GM19099 (cell line): ENCODE results near the gene ECSIT.

Experiments used
- POLR2A ChIP-seq: IDR thresholded peaks from 3 replicates; pipeline ENCODE4 v1.6.1; 2011; ENCODE audit warnings: low read depth; ENCODE audit not compliant: insufficient read length; ENCODE audit errors: extremely low read depth

ECSIT gene, protein sequence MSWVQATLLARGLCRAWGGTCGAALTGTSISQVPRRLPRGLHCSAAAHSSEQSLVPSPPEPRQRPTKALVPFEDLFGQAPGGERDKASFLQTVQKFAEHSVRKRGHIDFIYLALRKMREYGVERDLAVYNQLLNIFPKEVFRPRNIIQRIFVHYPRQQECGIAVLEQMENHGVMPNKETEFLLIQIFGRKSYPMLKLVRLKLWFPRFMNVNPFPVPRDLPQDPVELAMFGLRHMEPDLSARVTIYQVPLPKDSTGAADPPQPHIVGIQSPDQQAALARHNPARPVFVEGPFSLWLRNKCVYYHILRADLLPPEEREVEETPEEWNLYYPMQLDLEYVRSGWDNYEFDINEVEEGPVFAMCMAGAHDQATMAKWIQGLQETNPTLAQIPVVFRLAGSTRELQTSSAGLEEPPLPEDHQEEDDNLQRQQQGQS

DNA sequence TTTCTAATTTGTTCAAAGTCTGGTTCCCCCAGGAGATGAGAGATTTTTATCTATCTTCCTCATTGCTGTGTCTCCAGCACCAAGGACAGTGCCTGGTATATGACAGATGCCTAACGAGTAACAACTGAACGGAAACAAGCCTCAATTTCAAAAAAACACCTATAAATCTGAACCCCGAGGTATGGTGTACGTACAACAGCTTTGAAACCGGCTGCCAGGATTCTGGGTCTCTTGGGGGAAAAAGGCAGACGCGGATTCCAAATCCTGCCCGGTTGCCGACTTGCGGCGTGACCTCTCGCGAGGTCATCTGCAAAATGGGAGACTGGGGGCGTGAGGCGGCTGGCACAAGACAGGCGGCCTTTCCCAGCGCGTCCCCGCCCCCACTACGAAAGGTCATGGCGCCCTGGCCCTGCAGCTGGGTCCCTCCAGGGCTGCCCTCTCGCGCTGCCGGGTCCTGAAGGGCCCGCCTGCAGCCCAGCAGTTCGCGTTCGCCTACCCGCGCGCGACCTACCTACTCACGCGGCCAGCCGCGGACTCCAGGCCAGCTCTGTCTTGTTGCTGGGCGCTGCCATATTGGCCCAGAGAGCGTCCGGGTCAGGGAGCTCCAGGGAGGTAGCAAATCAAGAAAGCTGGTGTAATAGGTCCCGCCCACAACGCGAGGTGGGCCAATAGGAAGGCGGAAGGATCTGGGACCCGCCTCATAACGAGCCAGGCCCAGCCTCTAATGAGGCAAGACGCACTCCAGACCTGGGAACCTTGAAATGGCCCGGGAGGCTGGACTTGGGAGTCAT lies at the start of gene ECSIT:
ECSIT (minus strand) TSS at position 584 of the 791 bp plus-strand sequence. CDS start 9,964 bp downstream, outside the sequence.
- peak; percentile 72 for TF ChIP-seq POLR2A

DNA sequence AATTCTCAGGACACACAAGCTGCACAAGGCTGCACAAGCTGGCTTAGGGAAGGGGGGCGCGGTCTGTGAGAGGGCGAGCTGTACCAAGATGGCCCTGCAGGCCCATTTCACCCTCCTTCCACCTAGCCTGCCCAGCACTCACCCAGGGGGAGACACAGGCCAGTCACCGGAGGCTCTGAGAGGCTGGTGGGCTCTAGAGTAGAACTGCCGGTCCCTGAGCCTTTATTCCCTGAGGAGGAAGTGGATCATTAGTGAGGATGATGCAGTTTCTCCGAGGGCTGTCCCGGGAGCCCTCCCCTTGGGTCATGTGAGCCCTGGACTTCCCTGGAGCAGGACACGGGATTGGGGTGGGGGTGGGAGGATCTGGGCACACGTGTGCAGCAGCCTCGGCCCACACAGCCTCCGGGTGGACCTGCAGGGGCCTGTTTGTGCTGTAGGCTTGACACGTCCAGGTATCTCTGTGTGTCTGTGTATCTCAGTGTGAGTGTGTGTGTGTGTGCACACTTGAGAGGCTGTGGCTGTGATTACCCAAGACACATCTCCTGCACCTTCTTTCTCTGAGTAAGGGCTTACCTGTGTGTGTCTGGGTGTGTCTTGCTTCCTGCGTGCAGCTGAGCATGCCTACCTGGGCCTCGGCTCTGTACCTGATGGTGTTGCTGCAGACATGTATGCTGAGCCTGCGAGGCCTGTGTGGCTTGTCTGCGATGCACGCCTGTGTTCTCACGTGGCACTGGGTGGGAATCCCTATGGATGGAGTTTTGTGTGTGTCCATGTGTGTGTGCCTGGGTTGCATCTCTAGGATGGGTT lies 48.7 kb upstream of the ECSIT start, which contains the start of gene ACP5:
ACP5 (minus strand) TSS at position 195 of the 807 bp plus-strand sequence. CDS start 328 bp downstream, outside the sequence.
- no peak for TF ChIP-seq POLR2A

DNA sequence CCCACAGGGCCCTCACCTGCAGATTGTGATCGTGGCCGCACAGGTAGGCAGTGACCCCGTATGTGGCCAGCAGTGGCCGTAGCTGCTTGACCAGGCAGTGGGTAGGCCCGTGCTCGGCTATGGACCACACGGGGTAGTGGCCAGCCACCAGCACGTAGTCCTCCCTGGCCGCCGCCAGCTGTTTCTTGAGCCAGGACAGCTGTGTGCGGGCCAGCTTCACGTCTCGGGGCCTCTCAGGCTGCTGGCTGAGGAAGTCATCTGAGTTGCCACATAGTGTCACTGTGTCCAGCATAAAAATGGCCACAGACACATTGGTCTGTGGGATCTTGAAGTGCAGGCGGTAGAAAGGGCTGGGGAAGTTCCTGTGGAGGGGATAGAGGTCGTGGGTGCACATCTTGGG lies 47.3 kb upstream of the ECSIT start:
- TF ChIP-seq POLR2A = no peak

DNA sequence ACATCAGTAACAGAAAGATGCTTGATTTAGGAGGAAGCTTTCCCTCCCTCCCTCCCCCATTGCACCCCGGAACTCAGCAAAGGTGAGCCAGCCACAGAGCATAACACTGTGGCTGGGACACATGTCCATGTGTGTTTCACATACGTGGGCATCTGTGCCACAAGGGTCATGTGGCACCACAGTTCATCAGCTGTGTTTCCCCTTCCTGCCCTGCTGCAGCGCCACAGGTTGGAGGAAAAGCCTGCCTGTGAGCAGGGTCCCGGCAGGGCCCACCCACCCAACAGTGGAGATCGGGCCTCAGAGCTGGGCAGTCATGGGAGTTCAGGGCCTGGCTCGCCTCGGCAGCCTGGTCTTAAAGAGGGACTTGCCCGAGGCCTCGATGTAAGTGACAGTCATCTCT lies 45.8 kb upstream of the ECSIT start:
- no peak for TF ChIP-seq POLR2A

DNA sequence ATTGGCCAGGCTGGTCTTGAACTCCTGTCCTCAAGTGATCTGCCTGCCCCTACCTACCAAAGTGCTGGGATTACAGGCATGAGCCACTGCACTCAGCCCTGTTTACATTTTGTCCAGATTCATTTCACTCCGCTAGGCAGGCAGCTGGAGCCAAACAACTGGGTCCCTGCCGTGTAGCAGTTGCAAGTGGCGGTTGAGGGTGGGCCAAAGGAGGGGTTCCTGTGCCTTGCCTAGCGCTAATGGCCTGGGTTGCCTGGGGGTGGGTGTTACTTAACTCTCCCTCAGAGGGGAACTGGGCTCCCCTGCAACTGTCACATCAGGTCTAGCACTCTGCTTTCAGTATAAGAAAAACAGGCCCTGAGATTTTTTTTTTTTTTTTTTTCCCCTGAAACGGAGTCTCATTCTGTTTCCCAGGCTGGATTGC lies 41.1 kb upstream of the ECSIT start:
- no peak for TF ChIP-seq POLR2A

DNA sequence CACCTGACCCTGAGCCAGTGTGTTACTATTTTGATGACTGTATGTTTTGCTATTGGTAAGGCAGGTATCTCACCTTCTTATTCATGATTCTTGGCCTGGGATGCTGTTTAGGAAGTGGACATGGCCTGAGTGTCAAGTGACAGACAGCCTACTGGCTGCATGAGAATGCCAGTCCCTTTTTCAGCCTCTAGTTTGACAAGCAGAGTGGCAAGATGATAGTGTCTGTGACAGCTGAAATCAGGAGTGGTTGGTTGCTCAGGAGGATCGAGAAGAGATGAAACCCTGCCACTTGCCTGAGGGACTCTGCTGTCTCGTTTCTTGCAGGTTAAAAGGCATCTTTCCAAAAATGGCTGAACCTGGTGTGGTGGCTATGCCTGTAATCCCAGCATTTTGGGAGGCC lies 37.2 kb upstream of the ECSIT start:
- no peak for TF ChIP-seq POLR2A

DNA sequence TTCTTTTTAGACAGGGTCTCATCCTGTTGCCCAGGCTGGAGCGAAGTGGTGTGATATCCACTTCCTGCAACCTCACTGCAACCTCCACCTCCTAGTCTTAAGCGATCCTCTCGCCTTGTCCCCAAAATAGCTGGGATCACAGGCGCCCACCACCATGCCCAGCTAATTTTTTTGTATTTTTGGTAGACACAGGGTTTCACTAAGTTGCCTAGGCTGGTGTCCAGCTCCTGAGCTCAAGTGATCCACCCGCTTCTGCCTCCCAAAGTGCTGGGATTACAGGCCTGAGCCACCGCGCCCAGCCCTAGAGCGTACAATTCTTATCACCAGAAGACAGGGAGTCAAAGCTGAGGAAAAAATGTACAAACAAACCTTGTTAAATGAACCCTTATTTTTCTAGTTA lies 34.6 kb upstream of the ECSIT start:
- TF ChIP-seq POLR2A = no peak

DNA sequence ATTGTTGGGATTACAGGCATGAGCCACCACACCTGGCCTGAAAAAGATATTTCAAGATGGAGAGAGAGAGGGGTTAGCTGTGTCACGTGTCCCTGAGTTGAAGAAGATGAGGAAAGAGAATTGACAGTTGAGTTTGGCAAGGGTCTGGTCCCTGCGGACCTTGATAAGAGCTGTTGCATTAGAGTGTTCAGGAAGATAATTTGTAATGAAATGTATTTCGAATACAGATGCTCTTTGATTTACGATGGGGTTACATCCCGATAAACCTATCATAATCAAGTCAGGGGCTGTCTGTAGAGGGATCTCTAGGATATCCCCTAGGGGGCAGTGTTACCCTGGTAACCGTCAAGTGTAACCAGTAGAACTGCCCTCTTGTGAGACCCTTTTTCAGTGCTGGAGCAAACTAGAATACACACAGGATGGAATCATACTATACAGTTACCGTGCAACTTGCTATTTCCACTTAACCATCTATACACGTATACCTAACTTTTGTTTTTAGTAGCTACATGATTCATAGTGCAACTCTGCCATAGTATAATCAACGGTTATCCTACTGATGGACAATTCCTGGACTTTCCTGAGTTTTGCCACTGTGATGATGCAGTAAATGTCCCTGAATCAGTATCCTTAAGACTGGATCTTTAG lies 31.6 kb upstream of the ECSIT start:
- TF ChIP-seq POLR2A = no peak

DNA sequence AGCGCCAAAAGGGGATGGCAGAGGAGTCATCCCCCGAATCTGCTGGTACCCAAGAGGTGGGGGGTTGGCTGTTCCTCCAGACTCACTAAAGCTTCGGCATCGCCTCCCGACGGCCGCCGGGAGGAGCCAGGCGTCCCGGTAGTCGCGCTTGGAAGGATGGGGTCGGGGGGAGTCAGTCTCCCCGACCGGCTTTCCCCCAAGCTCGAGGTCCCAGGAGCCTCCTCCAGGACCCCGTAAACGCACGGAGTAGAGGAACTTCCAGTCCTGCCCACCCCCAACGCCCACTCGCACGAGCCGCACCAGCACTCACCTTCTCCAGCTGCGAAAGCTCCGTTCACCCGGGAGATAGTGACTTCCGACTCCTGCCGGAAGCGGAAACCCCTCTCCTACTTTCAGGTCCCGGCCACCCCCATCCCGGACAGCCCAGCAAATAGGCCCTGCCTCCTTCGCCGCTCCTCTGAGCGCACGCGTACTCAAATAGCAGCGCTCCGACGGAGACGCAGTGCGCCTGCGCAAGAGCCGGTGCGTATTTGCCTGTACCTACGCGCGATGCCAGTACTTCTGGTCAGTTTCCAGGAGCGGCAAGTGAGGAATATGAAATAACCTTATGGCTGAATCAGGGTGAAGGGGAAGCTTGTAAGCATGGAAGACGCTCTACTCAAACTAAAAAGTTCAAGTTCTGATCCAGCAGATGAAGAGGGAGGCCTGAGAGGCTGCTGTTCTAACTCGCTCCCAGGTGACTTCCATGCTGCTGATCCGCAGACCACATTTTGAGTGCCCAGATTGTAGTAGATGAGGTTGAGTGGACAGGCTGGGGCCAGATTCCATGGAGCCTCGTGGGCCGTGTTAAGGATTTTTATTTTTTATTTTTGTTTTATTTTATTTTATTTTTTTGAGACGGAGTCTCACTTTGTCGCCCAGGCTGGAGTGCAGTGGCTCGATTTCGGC lies 30.2 kb upstream of the ECSIT start, which contains the start of gene ELOF1:
ELOF1 (minus strand) TSS at position 350 of the 948 bp plus-strand sequence. CDS start 4,883 bp downstream, outside the sequence.
- TF ChIP-seq POLR2A = peak; percentile 88

DNA sequence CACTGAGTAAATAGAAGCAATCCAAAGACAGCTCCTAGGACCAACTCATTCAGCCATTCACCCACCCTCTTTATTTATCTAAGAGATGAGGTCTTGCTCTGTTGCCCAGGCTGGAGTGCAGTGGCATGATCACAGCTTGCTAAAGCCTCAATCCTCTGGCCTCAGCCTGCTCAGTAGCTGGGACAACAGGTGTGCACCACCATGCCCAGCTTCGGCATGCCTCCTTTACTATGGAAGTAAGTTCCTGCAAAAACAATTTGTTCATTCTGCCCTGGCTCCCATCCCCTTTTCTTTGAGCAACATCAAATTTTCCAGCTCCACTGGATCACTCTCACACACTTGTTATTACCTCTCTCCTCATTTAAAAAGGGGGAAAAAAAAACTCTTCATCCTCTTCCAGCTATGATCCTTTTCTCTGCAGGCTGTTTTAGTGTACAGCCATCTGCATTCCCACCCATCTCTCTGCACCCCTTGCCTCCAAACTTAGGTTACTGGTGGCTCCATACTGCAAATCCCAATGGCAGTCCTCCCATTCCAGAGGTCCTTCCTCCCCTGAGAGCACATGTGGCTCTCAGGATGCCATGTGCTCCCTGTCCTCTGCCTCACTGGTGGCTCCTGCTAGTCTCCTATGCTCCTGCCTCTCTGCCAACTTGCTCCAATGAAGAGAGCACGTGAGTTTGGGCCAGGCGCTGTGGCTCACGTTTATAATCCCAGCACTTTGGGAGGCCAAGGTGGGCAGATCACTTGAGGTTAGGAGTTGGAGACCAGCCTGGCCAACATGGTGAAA lies 27.9 kb upstream of the ECSIT start:
- no peak for TF ChIP-seq POLR2A

DNA sequence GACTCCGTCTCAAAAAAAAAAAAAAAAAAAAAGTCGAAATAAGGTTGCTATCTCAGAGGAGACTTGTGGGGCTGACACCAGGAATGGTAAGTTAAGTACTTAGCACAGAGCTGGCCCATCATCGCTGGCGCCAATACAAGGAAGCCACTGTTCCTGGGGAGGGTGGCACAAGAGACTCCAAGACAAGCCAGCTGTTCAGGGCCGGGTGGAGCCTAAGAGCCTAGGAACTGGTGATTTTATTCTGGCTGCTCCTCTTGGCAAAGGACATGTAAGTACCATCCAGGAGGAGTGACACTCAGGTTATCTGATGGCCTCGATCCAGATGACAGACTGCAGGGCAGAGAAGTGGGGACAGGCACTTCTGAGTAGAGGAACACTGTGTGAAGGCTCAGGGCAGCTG lies 26.3 kb upstream of the ECSIT start:
- TF ChIP-seq POLR2A = no peak

DNA sequence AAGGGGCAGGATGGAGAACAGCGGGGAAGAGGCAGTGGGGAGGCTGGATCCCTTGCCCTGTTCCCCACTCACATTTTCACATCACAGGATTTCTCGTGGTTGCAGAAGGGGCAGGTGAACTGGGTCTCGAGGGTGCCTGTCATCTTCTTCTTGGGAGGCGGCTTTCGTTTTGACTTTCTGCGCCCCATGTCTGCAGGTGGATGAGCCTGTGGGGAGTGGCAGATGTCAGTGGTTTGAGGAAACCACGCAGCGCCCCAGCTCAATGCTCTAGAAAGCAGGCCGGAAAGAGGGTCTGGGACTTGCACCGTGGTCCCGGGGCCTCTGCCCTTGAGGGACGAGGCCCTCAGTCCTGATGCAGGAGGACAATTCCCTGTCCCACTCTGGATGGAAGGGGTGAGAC lies 25.2 kb upstream of the ECSIT start:
- no peak for TF ChIP-seq POLR2A

DNA sequence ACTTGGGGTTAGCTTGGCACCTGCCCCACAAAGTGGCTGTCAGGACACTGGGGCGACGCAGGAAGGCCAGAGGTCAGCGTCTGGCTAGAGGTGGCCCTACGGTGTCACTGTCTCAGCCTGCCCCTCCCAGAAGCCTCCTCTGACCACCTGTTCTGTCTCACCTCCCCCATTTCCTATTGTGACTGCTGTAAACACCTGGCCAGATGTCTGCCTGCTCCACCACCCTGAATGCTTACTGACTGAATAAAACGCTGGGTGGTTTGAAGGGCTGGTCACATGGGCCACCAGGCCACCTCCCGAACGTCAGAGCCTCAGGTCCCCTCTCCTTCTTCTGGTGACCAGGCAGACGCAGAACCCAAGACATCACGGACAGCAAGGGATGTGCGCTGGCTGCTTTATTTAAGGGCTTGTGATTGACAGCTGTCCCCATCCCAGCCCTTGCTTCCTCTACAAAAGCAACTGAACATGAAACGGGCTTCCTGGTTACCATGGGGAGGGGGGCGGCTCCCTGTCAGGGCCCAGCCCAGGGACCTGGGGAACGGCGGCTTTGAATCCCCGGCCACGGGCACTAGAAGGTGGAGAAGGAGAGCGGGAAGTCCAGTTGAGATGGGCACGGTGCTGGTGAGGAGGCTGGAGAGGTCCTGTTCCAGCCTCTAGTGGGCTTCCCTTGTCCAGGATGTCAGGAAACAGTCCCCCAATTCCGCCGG lies 23.9 kb upstream of the ECSIT start:
- TF ChIP-seq POLR2A = no peak
